ENCODE data around the gene REXO1.
A peak's percentile ranks its signal among the peaks of the same experiment; 100 is the strongest.
"Not testable (repeated sequence)": the region's sequence is repeated elsewhere in the genome, so short reads cannot be mapped to it uniquely, and the experiment has no call there.

The REXO1 gene

DNA sequence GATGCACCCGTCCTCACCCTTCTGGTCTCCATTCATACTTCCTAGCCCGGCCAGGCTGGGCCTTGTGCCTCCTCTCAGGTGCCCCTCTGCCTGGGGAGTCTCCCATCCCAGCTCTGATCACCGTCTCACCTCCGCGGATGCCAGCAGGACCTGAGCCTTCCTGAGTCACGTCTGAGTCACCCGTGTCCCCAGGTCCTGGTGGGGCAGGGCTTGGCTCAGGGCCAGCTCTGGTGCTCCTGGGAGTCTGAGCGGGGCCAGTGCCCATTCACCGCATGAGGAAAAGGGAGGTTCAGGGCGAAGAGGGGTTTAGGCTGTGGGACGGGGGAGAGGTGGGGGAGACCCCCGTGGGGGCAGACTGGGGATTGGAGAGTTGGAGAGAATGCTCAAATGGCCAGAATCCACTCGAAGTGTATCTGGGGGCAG is 36.8 kb downstream of the REXO1 start:
- DNase-seq = peak; percentile 51

DNA sequence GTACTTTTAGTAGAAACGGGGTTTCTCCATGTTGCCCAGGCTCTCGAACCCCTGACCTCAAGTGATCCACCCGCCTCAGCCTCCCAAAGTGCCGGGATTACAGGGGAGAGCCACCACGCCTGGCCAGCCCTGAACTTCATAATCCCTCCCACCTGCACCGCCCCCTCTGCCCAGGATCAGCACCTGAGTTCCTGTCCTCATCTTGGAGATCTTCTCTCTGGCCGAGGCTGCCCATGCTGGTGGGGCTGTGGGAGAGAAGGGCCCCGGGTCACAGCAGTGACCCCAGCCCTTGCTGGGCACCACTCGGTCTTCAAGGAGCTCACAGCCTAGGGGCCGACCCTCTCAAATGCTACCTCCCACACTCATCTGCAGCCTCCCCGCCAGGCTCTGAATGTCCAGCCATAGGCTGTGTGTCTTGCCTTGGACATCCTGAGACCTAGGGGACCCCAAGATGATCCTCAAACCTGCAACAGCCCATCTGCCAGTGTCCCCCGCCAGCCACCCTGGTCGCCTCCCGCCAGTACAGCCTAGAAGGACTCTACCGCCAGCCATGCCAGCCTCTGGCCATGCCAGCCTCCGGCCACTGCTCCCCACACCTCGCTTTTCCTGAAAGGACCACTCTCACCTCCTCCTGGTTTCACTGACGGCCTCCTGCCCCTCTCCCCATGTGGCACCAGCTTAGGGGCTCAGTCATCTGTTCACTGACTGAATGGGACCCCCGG is 37.7 kb downstream of the REXO1 start:
- peak; percentile 23 for DNase-seq

GRCh38 chr19:1809678-1810077 is 38.6 kb downstream of the REXO1 start:
- DNase-seq = no peak

DNA sequence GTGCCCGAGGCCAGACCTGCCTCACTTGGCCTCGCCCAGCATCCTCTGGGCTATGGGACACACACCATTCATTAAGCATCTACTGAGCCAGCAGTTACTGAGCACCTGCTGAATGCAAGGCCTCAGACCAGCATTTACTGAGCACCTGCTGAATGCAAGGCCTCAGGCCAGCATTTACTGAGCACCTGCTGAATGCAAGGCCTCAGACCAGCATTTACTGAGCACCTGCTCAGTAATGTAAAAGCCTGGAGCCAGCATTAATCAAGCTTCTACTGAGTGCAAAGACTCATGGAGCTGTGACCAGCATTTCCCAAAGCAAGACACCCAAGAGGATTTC is 39.9 kb downstream of the REXO1 start:
- DNase-seq = no peak

DNA sequence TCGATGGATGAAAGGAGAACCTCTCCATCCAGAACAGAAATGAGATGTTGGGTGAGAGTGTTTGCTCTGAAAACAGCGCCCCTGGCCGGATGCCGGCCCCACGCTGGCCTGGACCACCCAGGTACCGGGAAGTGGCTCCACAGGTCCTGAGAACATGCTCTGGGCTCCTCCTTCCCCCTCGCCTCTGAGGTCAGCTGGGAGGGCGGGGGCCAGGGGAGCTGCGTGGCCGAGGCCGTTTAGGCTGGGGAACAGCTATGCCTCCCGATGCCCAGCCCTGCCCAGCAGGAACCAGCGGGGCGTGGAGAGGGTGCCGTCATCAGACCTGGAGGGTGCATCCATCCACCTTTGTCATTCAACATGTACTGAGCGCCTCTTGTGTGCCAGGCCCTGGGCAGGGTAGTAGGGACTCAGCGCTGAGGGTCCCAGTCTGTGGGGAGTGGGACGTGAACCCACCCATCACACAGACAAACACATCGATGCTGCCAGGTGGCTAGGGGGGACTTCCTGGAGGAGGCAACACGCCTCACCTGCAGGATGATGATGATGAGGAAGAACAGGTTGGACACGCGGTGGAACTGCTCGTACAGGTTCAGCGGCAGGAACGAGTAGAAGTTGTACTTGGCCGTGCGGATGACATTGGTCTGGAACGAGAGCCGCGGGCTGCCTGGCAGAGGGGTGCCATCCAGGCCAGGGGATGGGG is 40.4 kb downstream of the REXO1 start:
- no peak for DNase-seq

- DNase-seq = no peak
Measured at GRCh38 chr19:1807030-1807694, 41.1 kb downstream of the REXO1 start.

DNA sequence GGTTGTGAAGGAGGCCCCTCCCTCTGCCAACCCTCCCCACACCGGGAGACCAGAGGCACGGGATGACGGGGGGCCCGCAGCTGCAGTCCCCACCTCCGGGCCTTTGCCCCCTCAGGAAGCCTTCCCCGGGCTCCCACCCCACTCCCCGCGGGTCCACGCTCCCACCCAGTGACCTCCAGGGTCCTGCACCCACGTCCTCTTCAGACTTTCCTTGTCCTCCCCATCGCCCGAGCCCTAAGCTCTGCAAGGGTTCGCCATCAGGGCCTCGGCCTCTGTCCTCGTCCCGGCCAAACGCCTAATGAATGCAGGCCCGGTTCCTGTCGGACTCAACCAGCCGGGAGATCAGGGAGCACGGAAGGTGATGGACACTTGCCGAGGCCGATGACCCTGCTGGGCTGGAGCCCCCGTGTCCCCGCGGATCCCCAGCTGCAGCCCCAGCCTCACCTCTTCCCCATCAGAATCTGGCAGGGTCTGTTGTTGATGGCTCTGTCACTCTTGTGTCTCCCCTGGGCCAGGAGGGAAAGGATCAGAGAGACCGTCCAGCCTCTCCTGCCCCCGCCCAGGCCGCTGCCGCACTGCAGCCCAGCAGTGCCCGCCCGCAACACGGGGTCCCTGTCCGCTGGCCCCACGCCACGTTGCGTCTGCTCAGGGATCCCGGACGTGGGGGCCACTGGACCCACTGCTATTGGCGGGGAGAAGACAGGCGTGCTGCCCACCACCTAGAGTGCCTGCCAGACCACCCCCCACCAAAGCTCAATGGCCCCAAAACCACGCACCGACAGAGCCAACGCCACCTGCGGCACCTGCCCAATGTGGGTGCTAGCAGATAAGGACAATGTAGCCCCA is 41.9 kb downstream of the REXO1 start:
- DNase-seq = no peak

- DNase-seq = no peak
Measured at GRCh38 chr19:1805401-1806183, 42.7 kb downstream of the REXO1 start.

- DNase-seq = no peak
Measured at GRCh38 chr19:1804858-1805257, 43.4 kb downstream of the REXO1 start.

DNA sequence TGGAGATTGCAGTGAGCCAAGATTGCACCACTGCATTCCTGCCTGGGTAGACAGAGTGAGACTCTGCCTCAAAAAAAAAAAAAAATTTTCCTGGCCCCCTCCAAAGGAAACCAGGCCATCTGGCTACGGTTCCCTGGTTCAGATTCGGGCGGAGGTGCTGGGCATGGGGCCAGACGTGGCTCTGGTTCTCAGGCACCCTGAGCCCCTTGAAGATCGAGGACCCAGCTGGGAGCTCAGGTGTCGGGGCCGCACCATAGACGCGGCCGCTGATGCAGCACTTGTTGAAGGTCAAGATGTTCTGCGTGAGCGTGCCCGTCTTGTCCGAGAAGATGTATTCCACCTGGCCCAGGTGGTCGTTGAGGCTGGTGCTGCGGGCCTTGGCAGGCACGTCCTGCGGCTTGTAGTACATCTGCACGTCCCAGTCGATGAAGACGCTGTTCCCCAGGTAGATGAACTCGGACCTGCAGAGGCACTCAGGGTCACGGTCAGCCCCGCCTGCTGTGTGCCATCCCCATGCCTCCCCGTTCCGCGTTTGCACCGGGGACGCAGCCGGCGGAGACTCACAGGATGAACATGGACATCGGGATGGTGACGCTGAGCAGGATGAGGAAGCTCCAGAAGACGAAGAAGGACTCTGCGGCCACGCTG is 48.5 kb downstream of the REXO1 start:
- DNase-seq = no peak

DNA sequence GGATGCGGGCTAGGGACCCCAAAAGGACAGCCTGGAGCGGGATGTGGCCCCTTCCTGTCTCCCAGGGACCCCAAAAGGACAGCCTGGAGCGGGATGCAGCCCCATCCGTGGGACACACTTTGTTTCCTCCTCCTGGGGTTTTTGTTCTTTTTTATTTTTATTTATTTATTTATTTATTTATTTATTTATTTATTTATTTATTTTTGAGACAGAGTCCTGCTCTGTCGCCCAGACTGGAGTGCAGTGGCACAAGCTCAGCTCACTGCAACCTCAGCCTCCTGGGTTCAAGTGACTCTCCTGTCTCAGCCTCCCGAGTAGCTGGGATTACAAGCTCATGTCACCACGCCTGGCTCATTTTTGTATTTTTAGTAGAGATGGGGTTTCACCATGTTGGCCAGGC is 51.0 kb downstream of the REXO1 start:
- not testable (repeated sequence) for DNase-seq

- no peak for DNase-seq
Measured at GRCh38 chr19:1796395-1797142, 51.7 kb downstream of the REXO1 start.

- DNase-seq = no peak
Measured at GRCh38 chr19:1794424-1795172, 53.7 kb downstream of the REXO1 start.

GRCh38 chr19:1791879-1792278 is 56.4 kb downstream of the REXO1 start:
- no peak for DNase-seq

GRCh38 chr19:1790054-1790792 is 58.1 kb downstream of the REXO1 start:
- DNase-seq = no peak

- DNase-seq = no peak
Measured at GRCh38 chr19:1789261-1790041, 58.8 kb downstream of the REXO1 start.

GRCh38 chr19:1787116-1787515 is 61.2 kb downstream of the REXO1 start:
- no peak for DNase-seq

GRCh38 chr19:1786668-1787067 is 61.6 kb downstream of the REXO1 start:
- no peak for DNase-seq

DNA sequence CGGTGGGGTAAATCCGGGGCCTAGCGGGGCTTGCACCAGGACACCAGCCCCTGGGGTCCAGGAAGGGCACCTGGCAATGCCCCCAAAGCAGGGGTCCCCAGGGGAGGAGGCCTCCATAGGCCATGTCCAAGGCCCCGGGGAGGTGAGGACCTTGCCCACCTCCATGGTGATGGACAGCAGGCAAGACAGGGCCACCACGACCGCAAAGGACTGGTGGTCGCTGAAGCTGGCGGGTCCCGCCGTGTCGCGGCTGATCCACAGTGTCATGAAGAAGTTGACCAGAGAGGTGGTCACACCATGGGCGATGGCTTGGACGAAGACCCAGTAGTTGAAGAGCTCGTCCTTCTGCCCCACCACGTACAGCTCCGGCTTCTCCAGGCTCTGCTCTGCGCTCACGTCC is 63.0 kb downstream of the REXO1 start:
- no peak for DNase-seq
